MCF 10A (cell line): ENCODE results near the gene PDE3A. TPM values are rescaled to one million over a fixed set of nuclear protein-coding genes. Genes with fewer than 3 reads are reported as not detected.

Experiments
- BruUV-seq: library from RNA; stranded (reverse); fragments of 400-500 nt; replicated peaks from 2 replicates; lab custom pipeline; 2021; lab: Mats Ljungman, UMichigan
- CTCF ChIA-PET: fragments of 300-600 bp; sonication (Branson Sonifier 250); formaldehyde crosslinking; extraction: SDS; loops from one replicate; lab custom pipeline; 2021; ENCODE audit warnings: antibody characterized with exemption, inconsistent platforms; lab: Yijun Ruan, JAX
- POLR2A ChIA-PET: fragments of 300-600, 350-650 bp; sonication (Branson Sonifier 250); formaldehyde crosslinking; extraction: SDS; loops from one replicate; lab custom pipeline; 2020; ENCODE audit warnings: antibody characterized with exemption, inconsistent platforms; lab: Yijun Ruan, JAX
- DNase-seq: peaks from one replicate; pipeline ENCODE4 v3.0.0-alpha.2; 2018; ENCODE audit not compliant: unreplicated experiment
- H3K27ac Mint-ChIP-seq: one replicate; pipeline ENCODE4 v1.8.0; 2022; ENCODE audit warnings: mild to moderate bottlenecking, low read depth, mixed read lengths; ENCODE audit not compliant: unreplicated experiment
- H3K27me3 Mint-ChIP-seq: one replicate; pipeline ENCODE4 v1.8.0; 2022; ENCODE audit warnings: mixed read lengths; ENCODE audit not compliant: insufficient read depth, unreplicated experiment
- H3K36me3 Mint-ChIP-seq: one replicate; pipeline ENCODE4 v1.8.0; 2022; ENCODE audit warnings: mild to moderate bottlenecking, moderate library complexity, mixed read lengths; ENCODE audit not compliant: insufficient read depth, unreplicated experiment
- H3K4me1 Mint-ChIP-seq: one replicate; pipeline ENCODE4 v1.8.0; 2022; ENCODE audit warnings: mixed read lengths; ENCODE audit not compliant: insufficient read depth, unreplicated experiment
- H3K4me3 Mint-ChIP-seq: one replicate; pipeline ENCODE4 v1.8.0; 2022; ENCODE audit warnings: mild to moderate bottlenecking, moderate library complexity, mixed read lengths; ENCODE audit not compliant: unreplicated experiment
- H3K9me3 Mint-ChIP-seq: one replicate; pipeline ENCODE4 v1.8.0; 2022; ENCODE audit warnings: mixed read lengths; ENCODE audit not compliant: unreplicated experiment
- CTCF ChIP-seq: fragments of 200-600 bp; IDR thresholded peaks from one replicate; pipeline ENCODE4 v1.8.0; 2022; ENCODE audit warnings: antibody characterized with exemption, mild to moderate bottlenecking; ENCODE audit not compliant: unreplicated experiment
- intact Hi-C: fragments of 100-400 bp; cut with micrococcal nuclease; formaldehyde crosslinking; loops from 2 replicates; pipeline ENCODE4 v1.14.1; 2022
- total RNA-seq: library from RNA; stranded (reverse); gene quantifications from 2 replicates; pipeline ENCODE4 v1.2.3, GENCODE V29; 2022

Gene PDE3A
- total RNA-seq, 1 experiment from 2014 or later = not detected

DNA sequence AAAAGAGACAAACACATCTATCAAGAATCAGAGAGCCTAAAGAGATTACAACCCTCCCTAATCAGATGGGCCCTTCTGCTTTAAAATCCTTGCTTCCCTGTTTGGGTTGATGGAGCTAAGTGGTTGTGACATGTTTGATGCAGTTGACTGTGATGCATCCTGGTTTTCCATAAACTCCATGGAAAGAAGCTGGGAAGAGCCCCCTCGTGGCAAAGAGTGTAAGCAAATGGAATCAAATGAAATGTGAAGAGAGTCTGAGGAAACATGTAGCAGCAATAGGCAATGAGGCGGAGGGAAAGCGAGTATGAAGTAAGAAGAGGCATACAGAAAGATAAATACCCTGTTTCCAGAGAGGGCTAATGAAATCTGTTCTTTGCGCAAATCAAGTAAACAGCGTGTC is 256.4 kb downstream of the PDE3A start:
- Mint-ChIP-seq H3K4me1 (no peaks in the 10 kb centered on the region), H3K27me3 (peaks cover 78% of the 10 kb centered on the region), H3K27ac (no peak overlapping the region), H3K36me3 (no peaks in the 10 kb centered on the region), H3K9me3 (no peaks in the 10 kb centered on the region), H3K4me3 (no peak overlapping the region)
- peak; percentile 53 for DNase-seq
- TF ChIP-seq CTCF = peak; percentile 29
- BruUV-seq = no TSS peak
- ChIA-PET POLR2A (no interaction called here), CTCF (interaction anchor here (0.7 to 1.2 kb wide), 3 partner anchors 9 to 161 kb away, joined by 3 to 6 read pairs (median 4); no protein-coding TSS in a partner anchor)
- intact Hi-C loops = no loop called here

DNA sequence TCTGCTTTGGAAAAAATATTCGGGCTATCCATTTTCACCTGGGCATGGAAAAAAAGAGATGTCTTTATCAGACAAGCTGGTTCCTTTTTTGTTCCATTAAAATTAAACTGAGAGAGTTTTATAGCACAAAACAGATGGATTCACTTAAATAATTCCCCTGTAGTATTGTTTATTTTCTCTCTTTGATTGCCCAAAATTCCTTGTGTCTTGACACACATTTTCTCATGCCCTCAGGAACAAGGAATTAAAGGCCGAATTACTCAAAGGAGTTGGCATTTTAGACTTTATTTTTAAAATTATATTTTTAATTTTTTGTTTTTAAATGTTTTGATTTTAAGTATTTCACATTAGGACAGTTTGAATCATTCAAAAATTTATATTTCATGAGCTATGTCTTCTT is 257.2 kb downstream of the PDE3A start:
- Mint-ChIP-seq H3K4me3 (no peak overlapping the region), H3K4me1 (no peaks in the 10 kb centered on the region), H3K9me3 (no peaks in the 10 kb centered on the region), H3K27me3 (peaks cover 70% of the 10 kb centered on the region), H3K36me3 (no peaks in the 10 kb centered on the region), H3K27ac (no peak overlapping the region)
- BruUV-seq = no TSS peak
- TF ChIP-seq CTCF = no peak
- DNase-seq = no peak
- ChIA-PET POLR2A (no interaction called here), CTCF (interaction anchor here (1.0 to 1.1 kb wide), 2 partner anchors 142 to 160 kb away, joined by 3 read pairs; no protein-coding TSS in a partner anchor)
- intact Hi-C loops = no loop called here

GRCh38 chr12:20627001-20627588 is 258.8 kb downstream of the PDE3A start:
- intact Hi-C loops = no loop called here
- ChIA-PET POLR2A (no interaction called here), CTCF (interaction anchor here (0.8 to 0.9 kb wide), 2 partner anchors 164 to 713 kb away, joined by 3 read pairs; no protein-coding TSS in a partner anchor)
- DNase-seq = no peak
- Mint-ChIP-seq H3K27ac (no peak overlapping the region), H3K27me3 (peaks cover 56% of the 10 kb centered on the region), H3K4me1 (no peaks in the 10 kb centered on the region), H3K9me3 (no peaks in the 10 kb centered on the region), H3K4me3 (no peak overlapping the region), H3K36me3 (no peaks in the 10 kb centered on the region)
- TF ChIP-seq CTCF = no peak
- BruUV-seq = no TSS peak

DNA sequence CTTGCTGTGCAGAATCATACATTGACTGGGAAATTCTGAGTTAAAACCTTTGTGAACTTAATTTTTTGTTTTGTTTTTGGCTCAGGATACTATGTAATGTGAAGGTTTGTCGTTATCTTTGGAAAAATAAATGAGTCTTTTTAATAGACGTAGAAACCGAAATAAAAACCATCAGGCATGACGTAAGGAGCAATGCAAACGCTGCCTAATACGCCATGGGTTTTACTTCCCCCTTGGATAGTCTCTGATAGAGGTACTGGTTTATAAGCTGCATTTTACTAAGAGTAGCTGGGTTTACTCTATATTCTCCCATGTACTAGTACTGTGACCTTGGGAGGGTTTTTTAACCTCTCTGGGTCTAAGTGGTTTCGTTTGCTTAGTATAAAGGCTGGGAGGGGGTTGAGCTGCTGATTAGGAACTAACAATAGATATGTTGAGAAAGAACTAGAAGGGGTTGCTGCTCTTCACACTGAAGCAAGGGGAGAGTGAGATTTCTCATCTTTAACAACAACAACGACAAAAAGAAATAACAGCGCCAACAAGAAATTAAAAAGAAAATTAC is 260.0 kb downstream of the PDE3A start:
- ChIA-PET POLR2A (no interaction called here), CTCF (interaction anchor here (0.5 to 0.9 kb wide), 2 partner anchors 116 to 714 kb away, joined by 3 to 4 read pairs; no protein-coding TSS in a partner anchor)
- H3K36me3 Mint-ChIP-seq = no peaks in the 10 kb centered on the region
- DNase-seq = no peak
- BruUV-seq = no TSS peak
- TF ChIP-seq CTCF = no peak
- intact Hi-C loops = no loop called here
- peaks cover 44% of the 10 kb centered on the region for H3K27me3 Mint-ChIP-seq
- no peak overlapping the region for H3K27ac Mint-ChIP-seq
- H3K9me3 Mint-ChIP-seq = no peaks in the 10 kb centered on the region
- no peaks in the 10 kb centered on the region for H3K4me1 Mint-ChIP-seq
- no peak overlapping the region for H3K4me3 Mint-ChIP-seq
